Stimulated activated CD4-positive, alpha-beta T cell treated with anti-CD3 and anti-CD28 coated beads, Interleukin-4, amount 100 ng/mL, for 1 hour (primary cell): ENCODE measurements around the gene ETNPPL.
A peak's percentile ranks its signal among the peaks of the same experiment; 100 is the strongest.

Experiments used
- DNase-seq: peaks from one replicate; pipeline ENCODE4 v3.0.0-alpha.2; 2020

Gene ETNPPL

DNA sequence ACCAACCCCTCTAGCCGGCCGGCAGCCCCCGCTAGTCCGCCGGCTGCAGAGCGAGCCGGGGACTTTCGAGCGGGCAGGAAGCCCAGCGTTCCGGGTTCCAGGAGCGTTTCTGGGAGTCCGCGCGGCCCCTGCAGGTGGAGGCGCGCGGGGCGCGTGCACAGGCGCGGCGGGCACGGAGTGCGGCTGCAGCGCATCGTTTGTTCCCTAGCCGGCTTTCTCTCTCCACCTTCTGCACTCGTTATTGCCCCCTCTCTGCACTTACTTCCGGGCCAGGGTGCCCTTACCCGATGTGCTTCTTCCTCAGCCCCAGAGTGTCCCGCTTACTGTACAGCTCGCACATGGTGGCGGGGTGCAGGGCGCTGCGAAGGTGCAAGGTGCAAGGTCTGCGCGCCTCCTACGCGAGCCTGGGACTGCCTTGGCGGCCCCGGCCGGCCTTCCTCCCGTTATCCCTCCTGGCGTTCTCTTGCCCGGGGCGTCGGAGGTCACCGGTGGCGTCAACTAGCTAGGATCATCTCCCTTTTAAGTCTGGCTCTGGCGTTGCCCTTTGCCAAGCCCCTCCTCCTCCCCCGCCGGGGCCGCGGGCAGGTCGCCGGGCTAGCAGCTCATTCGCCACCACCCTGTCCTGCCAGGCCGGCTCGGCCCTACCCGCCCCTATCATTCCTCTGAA is at the start of gene ETNPPL:
TSS of gene ETNPPL (minus strand) at position 495 of the 667 bp plus-strand sequence. CDS start at position 340, 155 bp downstream.
- peak; percentile 10 for DNase-seq

- DNase-seq, result no peak
Observed at GRCh38 chr4:108811486-108811885, 48.6 kb upstream of the ETNPPL start.

DNA sequence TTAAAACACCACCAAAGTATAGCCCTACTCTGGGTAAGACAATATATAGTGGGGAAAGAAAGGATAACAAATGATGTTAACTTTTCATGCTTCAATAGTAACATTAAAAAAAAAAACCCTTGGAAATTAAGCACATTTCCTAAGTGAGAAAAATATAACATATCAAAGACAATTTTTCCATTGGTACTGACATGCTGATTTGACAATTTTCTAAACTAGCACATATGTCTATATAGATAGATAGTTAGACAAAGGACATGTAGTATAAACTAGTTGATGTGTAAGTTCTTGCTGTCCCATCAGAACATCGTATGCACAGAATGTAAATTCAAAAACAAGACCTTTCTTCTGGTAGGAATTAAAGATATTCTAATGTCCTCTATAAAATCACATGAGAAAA is 47.2 kb upstream of the ETNPPL start:
- no peak for DNase-seq

GRCh38 chr4:108804648-108805273 is 41.9 kb upstream of the ETNPPL start:
- DNase-seq, result no peak

DNA sequence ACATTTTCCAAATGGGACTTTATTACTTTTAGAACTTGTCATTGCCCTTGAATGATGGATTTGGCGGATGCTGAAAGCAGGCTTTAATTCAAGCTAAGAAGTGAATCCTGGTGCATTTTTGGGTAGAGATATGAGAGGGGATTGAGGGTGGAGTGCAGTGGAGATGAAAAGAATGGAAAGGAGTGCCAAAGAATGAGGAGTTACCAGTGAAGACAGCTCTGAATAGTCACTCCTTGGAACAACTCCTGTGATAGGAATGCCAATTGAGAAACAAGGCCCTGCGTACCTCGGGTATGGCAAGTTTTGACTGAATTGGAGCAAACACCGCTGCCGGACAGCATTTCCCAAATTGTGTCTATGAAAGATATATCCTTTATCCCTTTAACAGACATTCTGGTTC is 36.5 kb upstream of the ETNPPL start:
- DNase-seq, result no peak

DNA sequence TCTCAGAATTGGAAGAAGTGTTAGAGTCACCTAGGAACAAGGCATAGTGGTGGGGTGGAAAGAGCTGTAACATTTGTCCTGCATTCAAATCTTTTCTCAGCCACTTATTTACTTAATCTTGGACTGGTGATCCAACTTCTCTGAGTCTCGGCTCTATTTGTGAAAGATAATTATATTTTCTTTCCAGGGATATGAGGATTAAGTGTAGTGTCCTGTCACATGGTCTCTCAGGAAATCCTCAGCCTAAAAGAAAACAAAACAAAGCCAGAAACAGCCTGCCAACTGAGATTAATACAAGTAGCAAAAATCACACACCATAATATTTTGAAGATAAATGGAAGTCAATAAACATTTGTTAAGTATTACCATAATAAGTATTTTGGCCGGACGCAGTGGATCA is 33.3 kb upstream of the ETNPPL start:
- DNase-seq, result no peak

- DNase-seq, result no peak
Observed at GRCh38 chr4:108795733-108796132, 32.9 kb upstream of the ETNPPL start.

DNA sequence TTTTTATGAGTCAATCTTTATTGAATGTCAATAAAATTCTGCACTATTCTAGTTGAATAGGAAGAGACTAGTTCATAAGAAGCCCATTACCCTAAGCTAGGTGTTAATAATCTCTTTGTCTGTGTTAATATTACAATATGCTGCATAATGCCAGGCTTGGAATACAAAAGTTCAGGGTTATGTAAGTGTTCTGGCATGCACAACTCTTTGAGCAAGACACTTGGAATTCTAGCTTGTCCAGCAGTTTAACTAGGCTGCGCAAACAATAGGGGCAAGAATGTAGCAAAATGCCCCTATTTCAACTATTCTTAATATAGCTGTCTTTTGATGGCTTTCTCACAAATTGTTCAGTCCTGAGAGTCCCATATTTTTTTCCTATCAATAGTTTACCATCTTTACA is 31.3 kb upstream of the ETNPPL start:
- no peak for DNase-seq

- no peak for DNase-seq
Observed at GRCh38 chr4:108793415-108793814, 30.6 kb upstream of the ETNPPL start.

- no peak for DNase-seq
Observed at GRCh38 chr4:108788731-108789130, 25.9 kb upstream of the ETNPPL start.

DNA sequence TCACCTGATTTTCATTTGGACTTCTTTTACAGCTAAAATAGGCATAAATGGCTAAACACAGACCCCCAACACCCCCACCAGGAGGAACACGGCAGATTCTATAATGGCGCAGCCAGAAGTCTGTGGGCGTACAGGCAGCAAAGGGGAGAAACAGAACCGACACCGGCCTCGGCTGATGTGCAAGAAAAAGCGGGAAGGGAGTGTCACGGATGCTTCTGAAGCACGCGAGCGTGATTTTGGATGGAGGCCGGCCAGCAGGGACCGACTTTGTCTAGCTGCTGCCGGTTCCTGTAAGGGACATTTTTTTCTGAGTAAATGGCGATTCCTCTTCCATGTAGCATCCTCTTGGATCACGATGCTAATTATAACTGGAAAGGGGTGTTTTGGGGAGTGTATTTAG is 24.9 kb upstream of the ETNPPL start:
- no peak for DNase-seq

DNA sequence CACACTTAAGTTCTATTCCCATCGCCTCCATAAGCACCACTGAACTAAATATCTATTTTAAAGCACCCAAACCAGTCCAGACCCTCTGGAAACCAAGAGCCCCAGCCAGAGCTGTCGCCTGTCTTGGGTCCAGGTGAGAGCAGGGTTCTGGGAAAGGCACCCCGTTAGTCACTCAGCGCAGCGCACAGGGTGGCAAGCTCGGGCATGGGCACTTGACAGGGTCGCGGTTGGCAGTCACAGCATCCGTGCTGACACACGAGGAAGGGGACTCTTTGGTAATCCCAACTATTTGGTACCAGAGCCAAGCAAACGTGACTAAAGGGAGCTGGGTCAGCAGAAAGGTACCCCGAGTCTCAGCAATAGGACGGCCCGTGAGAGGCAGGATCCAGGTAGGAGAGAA is 24.3 kb upstream of the ETNPPL start:
- no peak for DNase-seq

GRCh38 chr4:108786351-108786750 is 23.5 kb upstream of the ETNPPL start:
- DNase-seq, result no peak

GRCh38 chr4:108783665-108784463 is 21.0 kb upstream of the ETNPPL start:
- DNase-seq, result no peak

GRCh38 chr4:108779958-108780357 is 17.1 kb upstream of the ETNPPL start:
- DNase-seq, result no peak

DNA sequence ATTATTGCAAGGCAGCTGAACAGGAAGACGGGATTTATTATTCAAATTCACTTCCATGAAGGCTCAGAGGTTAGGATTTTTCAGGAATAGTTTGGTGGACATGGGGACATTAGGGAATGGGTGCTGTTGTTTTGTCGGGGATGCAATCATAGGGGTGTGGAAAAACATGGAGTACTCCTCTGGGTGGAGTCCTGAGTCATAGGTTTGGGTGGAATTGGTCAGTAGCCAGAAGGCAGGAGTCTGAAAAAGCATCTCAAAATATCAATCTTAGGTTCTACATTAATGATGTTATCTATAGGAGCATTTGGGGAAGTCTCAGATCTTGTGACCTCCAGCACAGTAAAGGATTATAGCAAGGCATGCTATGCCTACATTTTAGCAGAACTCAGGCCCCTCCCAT is 14.5 kb upstream of the ETNPPL start:
- DNase-seq, result no peak

DNA sequence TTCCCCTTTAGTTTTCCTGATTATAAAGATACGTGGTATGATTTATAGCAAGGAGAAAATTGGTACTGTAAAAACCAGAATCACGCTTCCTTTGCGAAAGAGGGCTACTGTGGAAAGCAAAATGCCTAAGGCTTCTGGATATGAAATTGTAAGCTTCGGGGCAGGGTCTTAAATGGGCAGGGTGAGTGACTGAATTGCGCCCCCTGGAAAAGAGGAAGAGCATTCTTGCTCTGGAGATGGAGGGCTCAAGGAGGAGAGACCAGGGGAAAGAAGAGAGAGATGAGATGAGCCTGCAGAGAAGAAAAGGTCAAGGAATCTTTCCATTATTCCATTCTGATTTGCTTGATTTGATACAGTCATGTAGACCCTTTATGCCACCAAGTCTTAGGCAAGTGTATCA is 13.1 kb upstream of the ETNPPL start:
- DNase-seq, result no peak

- no peak for DNase-seq
Observed at GRCh38 chr4:108774809-108775530, 12.1 kb upstream of the ETNPPL start.

GRCh38 chr4:108772402-108772801 is 9.5 kb upstream of the ETNPPL start:
- DNase-seq, result no peak

- DNase-seq, result no peak
Observed at GRCh38 chr4:108766058-108766457, 3.2 kb upstream of the ETNPPL start.

- DNase-seq, result no peak
Observed at GRCh38 chr4:108763986-108764385, 1.1 kb upstream of the ETNPPL start.

DNA sequence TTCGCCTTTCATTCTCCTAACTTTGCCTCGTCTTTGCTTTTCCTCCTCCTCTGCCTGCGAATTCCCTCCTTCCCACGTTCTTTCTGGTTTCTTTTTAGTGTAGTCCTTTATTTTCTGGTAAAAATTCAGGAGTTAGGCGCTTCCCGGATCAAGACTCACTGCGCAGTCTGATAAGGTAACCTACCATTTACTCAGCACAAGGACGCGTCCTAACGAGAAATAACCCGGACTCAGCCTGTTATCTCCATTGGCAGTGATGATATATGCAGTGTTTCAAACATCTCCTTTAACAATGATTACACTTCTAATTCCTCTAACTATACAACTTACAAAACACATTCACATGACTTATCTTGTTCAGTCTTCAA is 357 bp upstream of the ETNPPL start:
- no peak for DNase-seq

- no peak for DNase-seq
Observed at GRCh38 chr4:108758498-108758897, 4.4 kb downstream of the ETNPPL start.

DNA sequence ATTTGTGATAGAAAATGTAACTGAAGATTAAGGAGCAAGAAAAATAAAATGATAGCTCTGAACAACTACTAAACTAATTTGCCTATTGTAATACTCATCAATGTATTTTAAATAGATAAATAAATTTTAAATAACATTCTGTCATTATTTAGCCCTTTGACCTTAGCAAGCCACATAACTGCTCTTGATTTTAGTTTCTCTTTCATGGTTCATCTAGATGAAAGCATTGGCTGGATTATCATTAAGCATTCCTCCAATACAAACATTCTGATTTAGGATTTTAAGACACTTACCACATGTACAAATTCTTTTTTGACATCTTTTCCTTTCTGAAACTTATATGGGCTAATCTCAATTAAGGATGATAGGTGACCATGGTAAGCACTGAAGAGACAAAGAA is 8.5 kb downstream of the ETNPPL start:
- DNase-seq, result no peak
